B cell (primary cell): ENCODE results near the gene ATP8B3. TPM values are rescaled to one million over a fixed set of nuclear protein-coding genes. Genes with fewer than 3 reads are reported as not detected.

Experiments used
- ATAC-seq: fragments of 200-7000 bp; cut with Tn5 transposase; one replicate; pipeline ENCODE4 v1.10.0; 2021; ENCODE audit warnings: low read depth, mild to moderate bottlenecking, moderate number of reproducible peaks, moderate library complexity
- CTCF ChIA-PET: fragments of 350-600 bp; sonication (Branson Sonifier 250); formaldehyde crosslinking; loops from one replicate; lab custom pipeline; 2021; ENCODE audit warnings: antibody characterized with exemption, inconsistent platforms; lab: Charles Lee
- POLR2A ChIA-PET: fragments of 350-600 bp; sonication (Branson Sonifier 250); formaldehyde crosslinking; loops from one replicate; lab custom pipeline; 2021; ENCODE audit warnings: antibody characterized with exemption; lab: Charles Lee
- DNase-seq: peaks from one replicate; pipeline ENCODE4 v3.0.0; 2013
- H2AFZ ChIP-seq: 2 replicates; pipeline ENCODE4 v1.6.1; 2012; ENCODE audit warnings: mild to moderate bottlenecking, low read depth, low read length; ENCODE audit not compliant: insufficient read depth, poor library complexity, severe bottlenecking
- H3K27ac ChIP-seq, 2 donors: 1 replicate in 1 of 2; 2 replicates in 1 of 2; pipeline ENCODE4 v1.5.1; 2012 to 2013; ENCODE audit warnings: low read length in 2 of 2, mild to moderate bottlenecking in 2 of 2, moderate library complexity in 1 of 2
- H3K27me3 ChIP-seq, 4 experiments: fragments of 200-600 bp in 1 of 4; sonication (generic) in 1 of 4; replicated peaks in 1 of 4; 1 replicate in 2 of 4; 2 replicates in 2 of 4; pipeline versions ENCODE4 v1.6.1 to v1.7.0; 2013 to 2016; ENCODE audit warnings: low read length in 3 of 4, mild to moderate bottlenecking in 2 of 4, mixed read lengths in 1 of 4, moderate library complexity in 1 of 4; ENCODE audit not compliant: insufficient read depth in 4 of 4, control insufficient read depth in 3 of 4; ENCODE audit errors: control extremely low read depth in 1 of 4
- H3K36me3 ChIP-seq, 2 experiments: replicated peaks in 1 of 2; 1 replicate in 1 of 2; 2 replicates in 1 of 2; pipeline versions ENCODE4 v1.6.1 to v1.7.1; 2013; ENCODE audit warnings: low read length in 1 of 2; ENCODE audit not compliant: insufficient read depth in 2 of 2, control insufficient read depth in 1 of 2; ENCODE audit errors: control extremely low read depth in 1 of 2, extremely low read depth in 1 of 2
- H3K4me1 ChIP-seq, 2 donors: fragments of 200-600 bp in 1 of 2; sonication (generic) in 1 of 2; 1 replicate in 1 of 2; 2 replicates in 1 of 2; pipeline versions ENCODE4 v1.5.1 to v1.6.1; 2013 to 2017; ENCODE audit warnings: low read length in 2 of 2; ENCODE audit not compliant: control insufficient read depth in 2 of 2, insufficient read depth in 2 of 2
- H3K4me2 ChIP-seq: replicated peaks from 2 replicates; pipeline ENCODE3; 2012; ENCODE audit warnings: mild to moderate bottlenecking, low read depth, low read length; ENCODE audit not compliant: poor library complexity, severe bottlenecking
- H3K4me3 ChIP-seq, 5 experiments: fragments of 200-600 bp in 1 of 5; sonication (generic) in 1 of 5; 1 replicate in 3 of 5; 2 replicates in 2 of 5; pipeline versions ENCODE4 v1.5.1 to v1.7.0; 2011 to 2016; ENCODE audit warnings: low read length in 4 of 5, mild to moderate bottlenecking in 4 of 5, low read depth in 2 of 5, control low read depth in 1 of 5, moderate library complexity in 1 of 5; ENCODE audit not compliant: insufficient read depth in 1 of 5; ENCODE audit errors: control extremely low read depth in 1 of 5, extremely low read depth in 1 of 5
- H3K79me2 ChIP-seq: fragments of 200-600 bp; sonication (generic); one replicate; pipeline ENCODE4 v1.6.0; 2016; ENCODE audit warnings: low read length; ENCODE audit not compliant: control insufficient read depth, insufficient read depth
- H3K9ac ChIP-seq: fragments of 200-600 bp; sonication (generic); 2 replicates; pipeline ENCODE4 v1.6.1; 2017; ENCODE audit warnings: mild to moderate bottlenecking, low read length, moderate library complexity
- H3K9me3 ChIP-seq, 3 donors: one replicate each; pipeline versions ENCODE4 v1.6.1 to v1.7.1; 2013; ENCODE audit warnings: low read length in 2 of 3; ENCODE audit not compliant: control insufficient read depth in 2 of 3, insufficient read depth in 1 of 3; ENCODE audit errors: control extremely low read depth in 1 of 3
- H4K20me1 ChIP-seq: 2 replicates; pipeline ENCODE4 v1.6.0; 2012; ENCODE audit warnings: mild to moderate bottlenecking, low read length; ENCODE audit not compliant: insufficient read depth, control insufficient read depth, poor library complexity, severe bottlenecking
- H3K27ac Mint-ChIP-seq: one replicate; pipeline ENCODE4 v1.8.0; 2021; ENCODE audit warnings: mixed read lengths
- H3K27me3 Mint-ChIP-seq: one replicate; pipeline ENCODE4 v1.8.0; 2021; ENCODE audit warnings: mixed read lengths
- H3K4me1 Mint-ChIP-seq: one replicate; pipeline ENCODE4 v1.8.0; 2021; ENCODE audit warnings: mixed read lengths
- H3K4me3 Mint-ChIP-seq: one replicate; pipeline ENCODE4 v1.8.0; 2021; ENCODE audit warnings: mixed read lengths
- H3K9me3 Mint-ChIP-seq: one replicate; pipeline ENCODE4 v1.8.0; 2022; ENCODE audit warnings: mixed read lengths; ENCODE audit not compliant: insufficient read depth
- CTCF ChIP-seq: fragments of 200-600 bp; IDR thresholded peaks from one replicate; pipeline ENCODE4 v1.8.0; 2022; ENCODE audit warnings: antibody characterized with exemption, mild to moderate bottlenecking
- EZH2 ChIP-seq: IDR thresholded peaks from 2 replicates; pipeline ENCODE4 v1.6.1; 2012; ENCODE audit warnings: borderline replicate concordance, low read depth, mild to moderate bottlenecking, moderate library complexity, low read length; ENCODE audit not compliant: insufficient read depth, poor library complexity, severe bottlenecking
- WGBS: methylation state at CpG from one replicate; pipeline ENCODE4 v1.1.5; 2013; ENCODE audit warnings: missing lambda C conversion rate; ENCODE audit not compliant: insufficient coverage; 5-methylcytosine and 5-hydroxymethylcytosine counted together
- intact Hi-C: fragments of 100-400 bp; cut with micrococcal nuclease; formaldehyde crosslinking; loops from one replicate; pipeline ENCODE4 v1.10.0; 2022
- polyA plus RNA-seq: library from polyadenylated mRNA; depleted of rRNA; stranded (reverse); fragments of >200 nt; gene quantifications from 2 replicates; pipeline ENCODE4 v1.2.3, GENCODE V29; 2012
- total RNA-seq, 2 donors: library from RNA; stranded (reverse); fragments of 120-200 nt in 1 of 2; gene quantifications; 1 replicate in 1 of 2; 2 replicates in 1 of 2; pipeline versions ENCODE4 v1.2.3 to v1.2.4, GENCODE V29; 2013 to 2022

ATP8B3 gene
- total and polyA plus RNA-seq, 2 donors (not counting 1 experiment from before 2014, with no cell fraction given), result 0.89 to 5.1 TPM

GRCh38 chr19:1837222-1837565 lies 25.1 kb upstream of the ATP8B3 start:
- intact Hi-C loops, result no loop called here
- Histone ChIP-seq H4K20me1 (peaks cover 96% of the 10 kb centered on the region), H3K27ac (no peak overlapping the region), H3K79me2 (peaks cover 95% of the 10 kb centered on the region), H3K27me3 (no peaks in the 10 kb centered on the region), H3K9me3 (no peaks in the 10 kb centered on the region), H3K4me1 (peaks cover 11 to 12% of the 10 kb centered on the region in 2 donors), H3K36me3 (peaks cover 0 to 7% of the 10 kb centered on the region in 2 experiments), H3K4me3 (no peak overlapping the region), H3K4me2 (peak overlapping the region; percentile 11), H3K9ac (no peak overlapping the region), H2AFZ (no peak overlapping the region)
- POLR2A ChIA-PET, result no interaction called here
- CTCF ChIA-PET, result interaction anchor here (0.5 to 4.9 kb wide), 6 partner anchors 11 to 340 kb away, joined by 3 to 57 read pairs (median 4); no protein-coding TSS in a partner anchor
- ATAC-seq (no peak), DNase-seq (no peak)
- TF ChIP-seq EZH2 (no peak), CTCF (no peak)
- peaks cover 35% of the 10 kb centered on the region for H3K4me1 Mint-ChIP-seq
- no peaks in the 10 kb centered on the region for H3K9me3 Mint-ChIP-seq
- H3K27me3 Mint-ChIP-seq, result no peaks in the 10 kb centered on the region
- H3K27ac Mint-ChIP-seq, result no peak overlapping the region
- H3K4me3 Mint-ChIP-seq, result no peak overlapping the region
- 85% methylated on average over 11 of the region's 11 CpGs for WGBS

DNA sequence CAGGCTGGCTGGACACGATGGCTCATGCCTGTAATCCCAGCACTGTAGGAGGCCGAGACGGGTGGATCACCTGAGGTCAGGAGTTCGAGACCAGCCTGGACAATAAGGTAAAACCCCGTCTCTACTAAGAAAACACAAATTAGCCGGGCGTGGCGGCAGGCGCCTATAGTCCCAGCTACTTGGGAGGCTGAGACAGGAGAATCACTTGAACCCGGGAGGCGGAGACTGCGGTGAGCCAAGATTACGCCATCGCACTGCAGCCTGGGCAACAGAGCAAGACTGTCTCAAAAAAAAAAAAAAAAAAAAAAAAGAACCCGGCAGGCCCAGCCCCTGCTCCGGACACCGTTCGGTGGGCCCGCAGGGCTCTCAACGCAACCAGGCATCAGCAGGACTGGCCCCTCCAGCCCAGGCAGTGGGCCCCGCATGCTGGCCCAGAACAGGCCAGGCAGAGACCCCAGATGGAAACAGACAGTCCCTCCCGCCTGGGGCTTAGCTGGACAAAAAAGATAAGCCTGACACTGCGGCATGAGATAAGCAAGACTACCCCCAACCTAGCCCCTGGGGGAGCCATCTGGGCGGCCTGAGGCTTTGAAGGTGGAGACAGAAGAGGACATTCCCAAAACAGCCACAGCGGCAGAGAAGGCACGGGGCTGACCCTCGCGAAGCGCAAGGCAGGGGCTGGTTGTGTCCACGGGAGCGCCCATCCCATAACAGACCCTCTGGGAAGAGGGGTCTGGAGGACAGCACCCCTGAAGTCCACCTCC lies 24.6 kb upstream of the ATP8B3 start:
- H3K27ac ChIP-seq, result no peak overlapping the region
- H3K9me3 Mint-ChIP-seq, result no peaks in the 10 kb centered on the region
- H3K4me2 ChIP-seq, result no peak overlapping the region
- no peak overlapping the region for H3K27ac Mint-ChIP-seq
- no peaks in the 10 kb centered on the region for H3K27me3 Mint-ChIP-seq
- ChIA-PET POLR2A (no interaction called here), CTCF (interaction anchor here (1.4 to 4.9 kb wide), 5 partner anchors 10 to 272 kb away, joined by 3 to 57 read pairs (median 5); no protein-coding TSS in a partner anchor)
- ATAC-seq (no peak), DNase-seq (no peak)
- H3K79me2 ChIP-seq, result peaks cover 94% of the 10 kb centered on the region
- intact Hi-C loops, result no loop called here
- H2AFZ ChIP-seq, result no peak overlapping the region
- H3K4me1 Mint-ChIP-seq, result peaks cover 33% of the 10 kb centered on the region
- H3K9me3 ChIP-seq, result no peaks in the 10 kb centered on the region
- peaks cover 0 to 7% of the 10 kb centered on the region in 2 experiments for H3K36me3 ChIP-seq
- 97% methylated on average over 29 of the region's 31 CpGs for WGBS
- no peaks in the 10 kb centered on the region for H3K27me3 ChIP-seq
- H3K4me1 ChIP-seq, result peaks cover 11 to 12% of the 10 kb centered on the region in 2 donors
- peaks cover 96% of the 10 kb centered on the region for H4K20me1 ChIP-seq
- H3K4me3 ChIP-seq, result no peak overlapping the region
- TF ChIP-seq CTCF (no peak), EZH2 (no peak)
- no peak overlapping the region for H3K9ac ChIP-seq
- H3K4me3 Mint-ChIP-seq, result no peak overlapping the region
